Cardiac fibroblast (primary cell): ENCODE measurements around the gene DDAH2.

Source experiments
- DNase-seq, 2 donors: peaks; one replicate each; pipeline versions ENCODE4 v3.0.0 to v3.0.0-alpha.2; 2010; ENCODE audit warnings: low read depth in 2 of 2
- H3K4me3 ChIP-seq, 2 donors: replicated peaks in 1 of 2; 1 replicate in 1 of 2; 2 replicates in 1 of 2; pipeline ENCODE4 v1.5.1; 2011; ENCODE audit warnings: low read depth in 2 of 2, low read length in 2 of 2, mild to moderate bottlenecking in 2 of 2, moderate library complexity in 1 of 2
- TF ChIP-seq, protein P1 (sequence below): IDR thresholded peaks from one replicate; pipeline ENCODE4 v1.5.1; 2011; ENCODE audit warnings: low read depth, mild to moderate bottlenecking, low read length, inconsistent platforms

DDAH2 gene

DNA sequence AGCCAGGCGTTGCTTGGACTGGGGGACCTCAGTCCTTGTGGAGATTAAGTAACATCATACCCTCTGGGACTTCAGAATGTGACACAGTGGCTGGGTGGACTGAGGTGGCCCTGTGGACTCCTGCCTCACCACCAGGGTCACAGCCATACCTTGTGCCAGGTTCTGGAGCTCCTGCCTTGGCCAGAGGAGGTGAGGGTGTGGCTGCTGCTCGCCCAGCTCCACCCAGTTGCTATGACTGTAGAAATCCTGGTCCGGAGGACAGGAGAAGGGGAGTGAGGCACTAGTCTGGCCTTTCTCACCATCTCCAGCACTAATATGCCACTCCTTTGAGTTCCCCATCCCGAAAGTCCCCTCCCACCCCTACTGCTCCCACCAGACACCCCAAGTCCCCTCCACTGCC lies 46.1 kb upstream of the DDAH2 start:
- DNase-seq, result no peak
- TF ChIP-seq, protein P1, sequence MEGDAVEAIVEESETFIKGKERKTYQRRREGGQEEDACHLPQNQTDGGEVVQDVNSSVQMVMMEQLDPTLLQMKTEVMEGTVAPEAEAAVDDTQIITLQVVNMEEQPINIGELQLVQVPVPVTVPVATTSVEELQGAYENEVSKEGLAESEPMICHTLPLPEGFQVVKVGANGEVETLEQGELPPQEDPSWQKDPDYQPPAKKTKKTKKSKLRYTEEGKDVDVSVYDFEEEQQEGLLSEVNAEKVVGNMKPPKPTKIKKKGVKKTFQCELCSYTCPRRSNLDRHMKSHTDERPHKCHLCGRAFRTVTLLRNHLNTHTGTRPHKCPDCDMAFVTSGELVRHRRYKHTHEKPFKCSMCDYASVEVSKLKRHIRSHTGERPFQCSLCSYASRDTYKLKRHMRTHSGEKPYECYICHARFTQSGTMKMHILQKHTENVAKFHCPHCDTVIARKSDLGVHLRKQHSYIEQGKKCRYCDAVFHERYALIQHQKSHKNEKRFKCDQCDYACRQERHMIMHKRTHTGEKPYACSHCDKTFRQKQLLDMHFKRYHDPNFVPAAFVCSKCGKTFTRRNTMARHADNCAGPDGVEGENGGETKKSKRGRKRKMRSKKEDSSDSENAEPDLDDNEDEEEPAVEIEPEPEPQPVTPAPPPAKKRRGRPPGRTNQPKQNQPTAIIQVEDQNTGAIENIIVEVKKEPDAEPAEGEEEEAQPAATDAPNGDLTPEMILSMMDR, result no peak
- H3K4me3 ChIP-seq, result no peak overlapping the region

DNA sequence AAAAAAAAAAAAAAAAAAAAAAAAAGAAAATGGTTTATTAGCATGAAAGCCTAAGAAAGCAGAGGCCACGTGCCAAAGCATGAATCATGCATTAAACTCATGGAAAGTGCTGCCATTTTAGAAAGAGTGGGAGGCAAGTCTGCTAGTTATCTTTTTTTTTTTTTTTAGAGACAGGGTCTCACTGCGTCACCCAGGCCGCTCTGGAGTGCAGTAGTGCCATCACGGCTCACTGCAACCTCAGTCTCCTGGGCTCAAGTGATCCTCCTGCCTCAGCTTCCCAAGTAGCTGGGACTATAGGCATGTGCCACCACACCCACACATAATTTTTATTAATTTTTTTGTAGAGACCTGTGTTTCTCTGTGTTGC lies 42.9 kb upstream of the DDAH2 start:
- DNase-seq, result peak; percentile 36 to 38
- TF ChIP-seq, protein P1, result no peak
- no peak overlapping the region for H3K4me3 ChIP-seq

DNA sequence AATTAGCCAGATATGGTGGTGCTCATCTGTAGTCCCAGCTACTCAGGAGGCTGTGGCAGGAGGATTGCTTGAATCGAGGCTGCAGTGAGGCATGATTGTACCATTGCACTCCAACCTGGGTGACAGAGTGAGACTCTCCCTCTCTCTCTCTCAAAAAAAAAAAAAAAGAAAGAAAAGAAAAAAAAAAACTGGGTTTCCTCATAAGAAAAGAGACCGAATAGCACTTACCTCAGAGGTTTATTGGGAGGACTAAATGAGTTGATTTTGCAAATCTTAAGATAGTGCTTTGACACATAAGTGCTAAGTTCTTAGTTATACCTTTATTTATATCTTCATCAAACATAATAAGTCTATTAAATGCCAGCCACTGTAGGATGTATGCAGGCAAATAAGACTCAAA lies 41.8 kb upstream of the DDAH2 start:
- DNase-seq, result no peak
- no peak overlapping the region for H3K4me3 ChIP-seq
- TF ChIP-seq, protein P1, result no peak

DNA sequence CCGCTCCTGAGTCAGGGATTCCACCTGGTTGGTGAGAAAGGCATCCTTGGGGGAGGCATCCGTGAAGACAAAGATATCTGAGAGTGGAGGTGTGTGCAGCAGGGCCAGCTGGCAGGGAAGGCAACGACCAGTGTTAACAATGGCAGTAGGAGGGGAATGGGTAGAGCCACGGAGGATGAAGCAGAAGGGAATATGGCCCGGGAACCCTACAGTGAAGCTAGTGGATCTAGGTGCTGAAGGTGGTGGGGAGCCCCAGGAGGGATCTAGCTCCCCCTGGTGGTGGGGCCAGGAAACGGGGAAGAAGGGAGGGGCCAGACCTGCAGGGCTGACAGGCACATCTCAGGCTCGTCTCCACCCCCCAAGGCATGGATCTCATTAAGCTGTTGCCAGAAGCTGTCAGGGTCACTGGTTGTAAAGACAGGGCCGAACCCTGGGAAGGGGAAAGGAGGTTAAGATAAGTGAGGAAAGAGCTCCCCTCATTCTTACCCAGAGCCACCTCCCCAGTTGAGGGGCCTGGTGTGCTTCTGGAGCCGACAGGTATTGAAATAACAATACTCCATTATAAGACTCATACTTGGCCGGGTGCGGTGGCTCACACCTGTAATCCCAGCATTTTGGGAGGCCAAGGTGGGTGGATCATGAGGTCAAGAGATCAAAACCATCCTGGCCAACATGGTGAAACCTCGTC lies 40.7 kb upstream of the DDAH2 start:
- TF ChIP-seq, protein P1, result peak; percentile 89
- peak; percentile 64 to 70 for DNase-seq
- H3K4me3 ChIP-seq, result no peak overlapping the region

DNA sequence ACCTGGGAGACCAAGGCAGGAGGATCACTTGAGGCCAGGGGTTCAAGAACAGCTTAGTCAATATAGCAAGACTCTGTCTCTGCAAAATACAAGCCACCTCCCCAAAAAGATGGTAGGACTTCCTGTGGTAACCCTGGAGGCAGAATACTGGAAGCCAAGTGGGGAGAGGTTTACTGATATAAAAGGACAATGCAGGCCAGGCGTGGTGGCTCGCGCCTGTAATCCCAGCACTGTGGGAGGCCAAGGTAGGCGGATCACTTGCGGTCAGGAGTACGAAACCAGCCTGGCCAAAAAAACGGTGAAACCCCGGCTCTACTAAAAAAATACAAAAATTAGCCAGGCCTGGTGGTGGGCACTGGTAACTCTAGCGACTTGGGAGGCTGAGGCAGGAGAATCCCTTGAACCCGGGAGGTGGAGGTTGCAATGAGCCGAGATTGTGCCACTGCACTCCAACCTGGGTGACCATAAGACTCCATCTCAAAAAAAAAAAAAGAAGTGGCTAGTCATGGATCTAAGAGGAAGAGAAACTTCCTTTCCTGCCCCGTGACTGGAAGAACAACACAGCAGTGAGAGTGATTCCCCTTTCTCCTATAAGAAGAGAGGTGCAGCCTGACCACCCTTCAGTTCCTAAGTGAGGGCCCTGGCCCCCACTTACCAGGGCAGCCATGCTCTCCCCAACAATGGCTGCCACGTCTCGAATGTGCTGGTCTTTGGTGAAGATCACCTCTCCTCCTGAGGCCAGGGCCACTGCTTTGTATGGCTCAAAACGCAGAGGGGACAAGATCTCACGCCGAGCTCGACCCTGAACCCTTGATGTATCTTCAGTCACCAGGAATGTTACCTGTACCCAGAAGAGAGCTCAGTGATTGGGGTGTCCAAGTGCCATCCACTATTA lies 39.5 kb upstream of the DDAH2 start:
- TF ChIP-seq, protein P1, result no peak

DNA sequence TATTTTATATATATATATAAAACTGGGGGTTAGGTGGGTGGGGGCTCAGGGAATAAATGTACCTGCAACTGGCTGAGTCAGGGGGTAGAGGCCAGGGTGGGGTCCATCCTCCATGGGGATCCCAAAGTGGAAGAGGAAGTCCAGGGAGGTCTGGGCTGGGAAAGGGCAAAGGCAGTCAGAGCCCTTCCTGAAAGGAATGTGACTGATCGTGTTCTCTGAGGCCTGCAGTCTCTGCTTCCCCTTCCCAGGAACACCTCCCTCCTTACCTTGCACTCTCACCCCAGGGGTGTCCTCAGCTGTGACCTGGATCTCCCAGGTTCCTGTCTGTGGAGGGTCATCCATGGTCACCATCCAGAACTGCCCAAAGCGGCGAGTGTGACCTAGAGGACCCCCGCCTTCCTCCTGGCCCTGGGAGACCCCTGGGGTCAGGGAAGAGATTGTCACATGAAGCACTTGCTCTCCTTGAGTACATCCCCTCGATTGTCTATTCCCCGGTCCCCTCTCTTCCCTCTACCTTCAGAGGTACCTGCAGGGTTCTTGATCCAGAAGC lies 38.1 kb upstream of the DDAH2 start:
- H3K4me3 ChIP-seq, result no peak overlapping the region
- no peak for DNase-seq
- TF ChIP-seq, protein P1, result no peak

More for the DNA sequence above, 39.5 kb upstream of the DDAH2 start:
- H3K4me3 ChIP-seq, result no peak overlapping the region
- DNase-seq, result no peak
